ENCODE measurements around the gene COL23A1.

The COL23A1 gene

GRCh38 chr5:178280631-178281030 is 309.6 kb downstream of the COL23A1 start (continued):
- TF ChIP-seq ZNF37A (tag by site-specific recombination; IDR thresholded peaks at IDR 0.05) = no peak
- no peak for TF ChIP-seq ZNF561 (tag by site-specific recombination; IDR thresholded peaks at IDR 0.05; ENCODE audit: borderline replicate concordance)
- TF ChIP-seq ZNF610 (tag by site-specific recombination; IDR thresholded peaks at IDR 0.05; ENCODE audit: borderline replicate concordance) = no peak
- TF ChIP-seq ZNF785 (tag by site-specific recombination; IDR thresholded peaks at IDR 0.05) = no peak
- TF ChIP-seq ZNF624 (tag by site-specific recombination; IDR thresholded peaks at IDR 0.05) = no peak
- no peak for TF ChIP-seq ZSCAN23 (tag by site-specific recombination; IDR thresholded peaks at IDR 0.05)
- no peak for TF ChIP-seq ZBTB6 (tag by site-specific recombination; IDR thresholded peaks at IDR 0.05)
- no peak for TF ChIP-seq ZNF19 (tag by site-specific recombination; IDR thresholded peaks at IDR 0.05; ENCODE audit: low read depth)

GRCh38 chr5:178279723-178280438 is 310.3 kb downstream of the COL23A1 start:
- Histone ChIP-seq H3K4me1 (ENCODE audit: control insufficient read depth, insufficient read depth, low read length) (no peaks in the 10 kb centered on the region), H3K27ac (ENCODE audit: extremely low read depth, low read depth, low read length) (no peak overlapping the region), H3K9me3 (ENCODE audit: control insufficient read depth, insufficient read depth, low read depth, low read length) (no peaks in the 10 kb centered on the region), H3K36me3 (ENCODE audit: control insufficient read depth in 2 of 2, insufficient read depth in 1 of 2, low read length in 2 of 2) (no peaks in the 10 kb centered on the region), H3K4me3 (ENCODE audit: low read depth, low read length) (no peak overlapping the region)
- ChIA-PET POLR2A (interaction anchor here (0.5 kb wide), 2 partner anchors 120 to 549 kb away, joined by 3 read pairs; no protein-coding TSS in a partner anchor), CTCF (interaction anchor here (0.6 to 2.7 kb wide), 24 partner anchors 9 to 1217 kb away, joined by 3 to 9 read pairs (median 4); partner anchors contain the start of genes COL23A1 and ZNF354A)
- TF ChIP-seq ZSCAN18 (tag by site-specific recombination; IDR thresholded peaks at IDR 0.05) = no peak
- no peak for TF ChIP-seq ZNF37A (tag by site-specific recombination; IDR thresholded peaks at IDR 0.05)
- peak; percentile 84 for TF ChIP-seq ZNF2 (tag by site-specific recombination; IDR thresholded peaks at IDR 0.05)
- TF ChIP-seq ZSCAN30 (tag by site-specific recombination; IDR thresholded peaks at IDR 0.05) = peak; percentile 65; the same call in 1 of the 2 replicates
- no peak for TF ChIP-seq ZNF473 (tag by site-specific recombination; IDR thresholded peaks at IDR 0.05)
- no peak for TF ChIP-seq ZSCAN16 (tag by site-specific recombination; IDR thresholded peaks at IDR 0.05)
- no peak for TF ChIP-seq ZNF362 (tag by site-specific recombination; IDR thresholded peaks at IDR 0.05)
- TF ChIP-seq ZNF747 (tag by site-specific recombination; IDR thresholded peaks at IDR 0.05) = no peak
- no peak for TF ChIP-seq REST (tag by site-specific recombination; IDR thresholded peaks at IDR 0.05)
- no peak for TF ChIP-seq ZNF513 (tag by site-specific recombination; IDR thresholded peaks at IDR 0.05)
- 0 out of 2 replicates have a peak, but pooled peaks have one; percentile 67 for TF ChIP-seq ZNF391 (tag by site-specific recombination; IDR thresholded peaks at IDR 0.05; ENCODE audit: borderline replicate concordance, low read depth)
- TF ChIP-seq ZBTB8A (tag by site-specific recombination; IDR thresholded peaks at IDR 0.05) = peak; percentile 72; the same call in 1 of the 2 replicates
- TF ChIP-seq KLF9 (tag by site-specific recombination; IDR thresholded peaks at IDR 0.05; ENCODE audit: low read depth) = 0 out of 2 replicates have a peak, but pooled peaks have one; percentile 11
- TF ChIP-seq ZNF184 (tag by site-specific recombination; IDR thresholded peaks at IDR 0.05) = no peak
- no peak for TF ChIP-seq PRDM10 (tag by site-specific recombination; IDR thresholded peaks at IDR 0.05)
- no peak for TF ChIP-seq ZNF223 (tag by site-specific recombination; IDR thresholded peaks at IDR 0.05)

All from HEK293 (cell line).